H1 (cell line): ENCODE measurements around the gene MAGEB2. TPM values are rescaled to one million over a fixed set of nuclear protein-coding genes. Genes with fewer than 3 reads are reported as not detected.

Source experiments
- CTCF ChIA-PET: fragments of 300-600 bp; sonication (Branson Sonifier 250); formaldehyde crosslinking; loops from one replicate; lab custom pipeline; 2021; ENCODE audit not compliant: partially characterized antibody; lab: Charles Lee
- POLR2A ChIA-PET: fragments of 300-600 bp; sonication (Branson Sonifier 250); formaldehyde crosslinking; loops from one replicate; lab custom pipeline; 2021; ENCODE audit warnings: inconsistent platforms; ENCODE audit not compliant: partially characterized antibody; lab: Charles Lee
- DNase-seq, 2 experiments: peaks; one replicate each; pipeline versions ENCODE4 v3.0.0 to v3.0.0-alpha.2; 2010 to 2022; ENCODE audit warnings: low spot score in 2 of 2, low read depth in 1 of 2, mixed read lengths in 1 of 2
- FAIRE-seq: peaks from 2 replicates; lab custom pipeline; 2011; peaks lifted over from hg19 to GRCh38; lab: Jason Lieb, UNC
- H2AFZ ChIP-seq: 2 replicates; pipeline ENCODE4 v1.8.1; 2012; ENCODE audit warnings: low read length, inconsistent platforms
- H2AK5ac ChIP-seq: 2 replicates; pipeline ENCODE4 v1.6.1; 2013; ENCODE audit warnings: low read depth, low read length
- H2BK120ac ChIP-seq: replicated peaks from 2 replicates; pipeline ENCODE3; 2013; ENCODE audit warnings: low read depth, low read length, inconsistent platforms
- H2BK12ac ChIP-seq: 2 replicates; pipeline ENCODE4 v1.6.1; 2013; ENCODE audit warnings: low read depth, low read length
- H2BK15ac ChIP-seq: 2 replicates; pipeline ENCODE4 v1.6.1; 2013; ENCODE audit warnings: low read length
- H2BK20ac ChIP-seq: 2 replicates; pipeline ENCODE4 v1.6.1; 2013; ENCODE audit warnings: low read length
- H2BK5ac ChIP-seq: 2 replicates; pipeline ENCODE4 v1.6.1; 2013; ENCODE audit warnings: low read depth, low read length
- H3K14ac ChIP-seq: 2 replicates; pipeline ENCODE4 v1.6.1; 2013; ENCODE audit warnings: inconsistent platforms; ENCODE audit not compliant: insufficient read length
- H3K18ac ChIP-seq: 2 replicates; pipeline ENCODE4 v1.6.1; 2013; ENCODE audit warnings: low read length; ENCODE audit errors: extremely low read depth
- H3K23ac ChIP-seq: 2 replicates; pipeline ENCODE4 v1.6.1; 2013; ENCODE audit warnings: inconsistent platforms; ENCODE audit not compliant: insufficient read length
- H3K23me2 ChIP-seq: 2 replicates; pipeline ENCODE4 v1.6.1; 2013; ENCODE audit warnings: low read depth, low read length
- H3K27ac ChIP-seq: 2 replicates; pipeline ENCODE4 v1.6.1; 2011; ENCODE audit warnings: low read depth, low read length, inconsistent platforms
- H3K27me3 ChIP-seq, 4 experiments: replicated peaks in 1 of 4; 1 replicate in 1 of 4; 2 replicates in 3 of 4; pipeline versions ENCODE4 v1.6.1 to v1.8.1; 2011 to 2013; ENCODE audit warnings: low read length in 3 of 4, mild to moderate bottlenecking in 3 of 4, inconsistent platforms in 2 of 4, mixed read lengths in 2 of 4, moderate library complexity in 1 of 4; ENCODE audit not compliant: control insufficient read depth in 3 of 4, insufficient read depth in 3 of 4; ENCODE audit errors: extremely low read depth in 1 of 4
- H3K36me3 ChIP-seq, 4 experiments: 2 replicates each; pipeline versions ENCODE4 v1.6.1 to v1.8.1; 2011 to 2013; ENCODE audit warnings: mild to moderate bottlenecking in 4 of 4, low read length in 3 of 4, moderate library complexity in 2 of 4, control low read depth in 1 of 4, inconsistent platforms in 1 of 4; ENCODE audit not compliant: insufficient read depth in 4 of 4, control insufficient read depth in 2 of 4
- H3K4ac ChIP-seq: replicated peaks from 2 replicates; pipeline ENCODE3; 2013; ENCODE audit warnings: low read length, low read depth, mixed read lengths, inconsistent platforms; ENCODE audit not compliant: insufficient read length
- H3K4me1 ChIP-seq, 4 experiments: replicated peaks in 1 of 4; 1 replicate in 1 of 4; 2 replicates in 3 of 4; pipeline versions ENCODE4 v1.6.1 to v1.8.1; 2011 to 2013; ENCODE audit warnings: low read length in 3 of 4, inconsistent platforms in 2 of 4, mixed read lengths in 1 of 4; ENCODE audit not compliant: insufficient read depth in 4 of 4, control insufficient read depth in 3 of 4
- H3K4me2 ChIP-seq, 2 experiments: 2 replicates each; pipeline versions ENCODE4 v1.6.1 to v1.8.1; 2011 to 2013; ENCODE audit warnings: low read depth in 2 of 2, low read length in 2 of 2, control low read depth in 1 of 2, inconsistent platforms in 1 of 2, mild to moderate bottlenecking in 1 of 2; ENCODE audit not compliant: insufficient read depth in 1 of 2
- H3K4me3 ChIP-seq, 4 experiments: fragments of 200-600, 300-600 bp in 1 of 4; sonication (generic), shearing (Covaris generic), sonication (Bioruptor Twin) in 1 of 4; 2 replicates each; pipeline versions ENCODE4 v1.5.1 to v1.8.1; 2011 to 2016; ENCODE audit warnings: low read length in 4 of 4, low read depth in 3 of 4, control low read depth in 2 of 4, inconsistent platforms in 2 of 4, mild to moderate bottlenecking in 2 of 4, mixed read lengths in 1 of 4, moderate library complexity in 1 of 4; ENCODE audit not compliant: insufficient read depth in 2 of 4; ENCODE audit errors: extremely low read depth in 1 of 4
- H3K56ac ChIP-seq: replicated peaks from 2 replicates; pipeline ENCODE3; 2013; ENCODE audit warnings: low read depth, mild to moderate bottlenecking, mixed read lengths, low read length, inconsistent platforms; ENCODE audit not compliant: insufficient read length
- H3K79me1 ChIP-seq: 2 replicates; pipeline ENCODE4 v1.6.1; 2013; ENCODE audit warnings: low read depth, low read length, control low read depth
- H3K79me2 ChIP-seq, 2 experiments: 2 replicates each; pipeline versions ENCODE4 v1.6.1 to v1.8.1; 2012 to 2013; ENCODE audit warnings: low read length in 2 of 2, mild to moderate bottlenecking in 2 of 2, inconsistent platforms in 1 of 2; ENCODE audit not compliant: insufficient read depth in 2 of 2, control insufficient read depth in 1 of 2
- H3K9ac ChIP-seq, 4 experiments: replicated peaks in 1 of 4; 1 replicate in 1 of 4; 2 replicates in 3 of 4; pipeline versions ENCODE4 v1.6.1 to v1.8.1; 2011 to 2013; ENCODE audit warnings: low read depth in 3 of 4, low read length in 3 of 4, control low read depth in 2 of 4, mild to moderate bottlenecking in 2 of 4, moderate library complexity in 2 of 4, inconsistent platforms in 1 of 4; ENCODE audit errors: extremely low read depth in 1 of 4
- H3K9me3 ChIP-seq, 2 experiments: 2 replicates each; pipeline versions ENCODE4 v1.6.1 to v1.8.1; 2012 to 2013; ENCODE audit warnings: mild to moderate bottlenecking in 2 of 2, moderate library complexity in 2 of 2, control low read depth in 1 of 2, inconsistent platforms in 1 of 2, low read depth in 1 of 2, low read length in 1 of 2, mixed read lengths in 1 of 2; ENCODE audit not compliant: insufficient read depth in 2 of 2
- H4K20me1 ChIP-seq, 2 experiments: replicated peaks in 1 of 2; 2 replicates each; pipeline versions ENCODE3 to v1.8.1; 2011 to 2013; ENCODE audit warnings: inconsistent platforms in 2 of 2, low read length in 2 of 2, mild to moderate bottlenecking in 1 of 2; ENCODE audit not compliant: insufficient read depth in 2 of 2, control insufficient read depth in 1 of 2
- H4K5ac ChIP-seq: 2 replicates; pipeline ENCODE4 v1.6.1; 2013; ENCODE audit warnings: low read length, low read depth, mixed read lengths, inconsistent platforms; ENCODE audit not compliant: insufficient read length
- H4K8ac ChIP-seq: 2 replicates; pipeline ENCODE4 v1.8.0; 2013; ENCODE audit warnings: mild to moderate bottlenecking, moderate library complexity, low read length, inconsistent platforms; ENCODE audit not compliant: insufficient read depth; ENCODE audit errors: extremely low read depth
- H4K91ac ChIP-seq: replicated peaks from 2 replicates; pipeline ENCODE3; 2013; ENCODE audit warnings: low read length, mixed read lengths, inconsistent platforms; ENCODE audit not compliant: insufficient read length
- BRCA1 ChIP-seq: IDR thresholded peaks from 2 replicates; pipeline ENCODE4 v1.6.1; 2012; ENCODE audit warnings: low read depth, low read length, improper control_type of control experiment
- HDAC2 ChIP-seq, 2 experiments: fragments of 300-600 bp in 1 of 2; sonication (generic) in 1 of 2; IDR thresholded peaks; 2 replicates each; pipeline ENCODE4 v1.6.1; 2011 to 2012; ENCODE audit warnings: low read depth in 2 of 2, low read length in 2 of 2, mild to moderate bottlenecking in 2 of 2, moderate library complexity in 2 of 2, borderline replicate concordance in 1 of 2, inconsistent platforms in 1 of 2
- KDM1A ChIP-seq: fragments of 200-600, 300-600 bp; sonication (generic); IDR thresholded peaks from 2 replicates; pipeline ENCODE4 v1.7.1; 2016; ENCODE audit warnings: mild to moderate bottlenecking, low read length, borderline replicate concordance
- WGBS, 2 experiments: shearing (Covaris generic) in 1 of 2; methylation state at CpG; one replicate each; pipeline versions ENCODE4 v1.1.6 to v1.1.7; 2013 to 2015; ENCODE audit warnings: low lambda C conversion rate in 2 of 2, mixed read lengths in 2 of 2, inconsistent platforms in 1 of 2, low coverage in 1 of 2, missing lambda C conversion rate in 1 of 2; ENCODE audit not compliant: insufficient replicate concordance in 2 of 2, insufficient coverage in 1 of 2, insufficient read length in 1 of 2; ENCODE audit errors: extremely low coverage in 1 of 2, missing lambda C conversion rate in 1 of 2; 5-methylcytosine and 5-hydroxymethylcytosine counted together
- polyA plus RNA-seq, 7 experiments: library from polyadenylated mRNA; depleted of rRNA in 3 of 7; stranded (reverse) in 5 of 7; unstranded in 2 of 7; fragments of >200 nt in 5 of 7; fragments of 200-250 nt in 2 of 7; gene quantifications; 1 replicate in 5 of 7; 2 replicates in 1 of 7; 4 replicates in 1 of 7; pipeline versions ENCODE4 v1.2.1 to v1.2.3, GENCODE V29; 2011 to 2013; ENCODE audit warnings: missing spikeins in 2 of 7, mixed read lengths in 2 of 7
- total RNA-seq: library from RNA; stranded (reverse); fragmentation: NEBNext Ultra II Directional; extraction: Animal tissue kit (Norgen Biotek cat#: 25700); gene quantifications from 2 replicates; pipeline ENCODE4 v1.2.1, GENCODE V29; 2021

MAGEB2 gene
- total and polyA plus RNA-seq, 2 of the 8 experiments (the other 6 are each of a cell fraction or from before 2014, with no cell fraction given): not detected

DNA sequence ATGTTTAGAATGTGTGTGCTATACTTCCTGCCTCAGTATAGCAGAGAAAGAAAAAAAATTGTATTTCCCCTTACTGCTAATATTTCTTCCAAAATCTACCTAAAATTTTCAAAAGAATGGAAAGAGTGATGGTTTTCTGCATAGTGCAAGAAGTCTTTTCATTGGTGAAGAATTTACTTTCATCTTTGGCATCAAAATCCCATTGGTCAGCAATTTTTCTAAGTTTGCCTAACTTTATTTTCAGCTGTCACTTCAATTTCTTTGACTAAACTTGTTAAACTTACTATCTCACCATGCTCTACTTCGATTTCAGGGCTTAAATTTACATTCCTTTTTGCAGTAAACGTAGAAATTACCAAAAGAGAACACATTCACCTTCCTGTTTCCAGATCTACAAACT is 44.5 kb upstream of the MAGEB2 start:
- H3K23me2 ChIP-seq: no peaks in the 10 kb centered on the region
- no peak overlapping the region for H3K4ac ChIP-seq
- no peak overlapping the region for H2AFZ ChIP-seq
- H3K4me1 ChIP-seq: no peaks in the 10 kb centered on the region
- H2BK120ac ChIP-seq: no peak overlapping the region
- WGBS, 2 experiments: 74% methylated on average over 2 of the region's 2 CpGs; no CpG with 5 or more reads in 1 of the 2 experiments
- no peak overlapping the region for H3K4me2 ChIP-seq
- no peak overlapping the region for H2BK15ac ChIP-seq
- CTCF ChIA-PET: no interaction called here
- H4K5ac ChIP-seq: no peak overlapping the region
- H3K79me2 ChIP-seq: no peaks in the 10 kb centered on the region
- H3K36me3 ChIP-seq: no peaks in the 10 kb centered on the region
- FAIRE-seq (no peak), DNase-seq (no peak)
- no peak overlapping the region for H4K91ac ChIP-seq
- H2BK5ac ChIP-seq: no peak overlapping the region
- H3K56ac ChIP-seq: no peak overlapping the region
- no peaks in the 10 kb centered on the region for H3K27me3 ChIP-seq
- H3K27ac ChIP-seq: no peak overlapping the region
- no peak overlapping the region for H3K14ac ChIP-seq
- H3K79me1 ChIP-seq: no peaks in the 10 kb centered on the region
- H3K23ac ChIP-seq: no peak overlapping the region
- POLR2A ChIA-PET: no interaction called here
- H2BK12ac ChIP-seq: no peak overlapping the region
- no peak overlapping the region for H2BK20ac ChIP-seq
- H3K4me3 ChIP-seq: no peak overlapping the region
- no peak overlapping the region for H3K9ac ChIP-seq
- H4K20me1 ChIP-seq: no peaks in the 10 kb centered on the region
- H2AK5ac ChIP-seq: no peak overlapping the region
- H3K18ac ChIP-seq: no peak overlapping the region
- no peak overlapping the region for H4K8ac ChIP-seq
- no peaks in the 10 kb centered on the region for H3K9me3 ChIP-seq
- TF ChIP-seq KDM1A: no peak
- TF ChIP-seq HDAC2 (IDR thresholded peaks at IDR 0.05; ENCODE audit: borderline replicate concordance in 1 of 2, low read depth in 2 of 2, low read length in 2 of 2): no peak
- no peak for TF ChIP-seq BRCA1
